ENCODE data around the gene FOXE1.

Gene FOXE1

DNA sequence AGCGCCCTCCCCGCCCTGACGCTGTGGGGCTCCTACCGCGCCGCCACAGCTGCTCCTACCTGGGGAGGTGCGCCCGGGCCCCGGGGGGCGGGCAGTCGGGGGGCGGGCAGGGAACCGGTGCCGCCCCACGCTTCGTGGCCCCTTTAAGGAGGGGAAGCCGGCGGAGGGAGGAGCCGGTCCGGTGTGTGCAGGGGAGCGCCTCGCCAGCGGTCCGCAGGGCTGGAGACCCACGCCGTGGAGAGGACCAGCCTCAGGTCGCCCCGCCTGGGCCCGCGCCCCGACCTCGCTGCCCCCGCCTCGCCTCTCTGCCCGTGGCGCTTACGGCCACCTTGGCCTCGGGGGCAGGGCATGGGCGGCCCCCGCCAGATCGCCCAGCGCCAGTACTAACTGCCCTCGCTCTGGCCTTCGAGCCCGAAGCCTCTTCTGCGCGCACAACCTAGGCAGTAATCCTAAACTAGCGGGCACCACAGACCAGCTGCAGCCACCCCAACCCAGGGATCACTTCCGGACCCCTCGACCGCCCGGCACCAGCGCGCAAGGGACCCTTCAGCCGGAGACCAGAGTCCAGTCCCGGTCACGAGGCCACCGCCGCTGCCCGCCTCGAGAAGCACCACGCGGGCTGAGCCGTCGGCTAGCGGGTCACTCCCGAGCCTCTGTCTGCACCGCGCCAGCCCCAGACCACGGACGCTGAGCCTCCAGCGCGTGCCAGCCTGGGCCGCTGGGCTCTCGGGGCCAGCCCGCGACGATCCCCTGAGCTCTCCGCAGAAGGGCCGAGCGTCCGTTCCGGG is at the start of gene FOXE1:
FOXE1 (plus strand) TSS at position 171 of the 788 bp plus-strand sequence. CDS start 689 bp downstream, outside the sequence.
- DNase-seq: no peak

- DNase-seq: no peak
These were observed 49.0 kb upstream of the FOXE1 start for GRCh38 chr9:97804059-97804365.

DNA sequence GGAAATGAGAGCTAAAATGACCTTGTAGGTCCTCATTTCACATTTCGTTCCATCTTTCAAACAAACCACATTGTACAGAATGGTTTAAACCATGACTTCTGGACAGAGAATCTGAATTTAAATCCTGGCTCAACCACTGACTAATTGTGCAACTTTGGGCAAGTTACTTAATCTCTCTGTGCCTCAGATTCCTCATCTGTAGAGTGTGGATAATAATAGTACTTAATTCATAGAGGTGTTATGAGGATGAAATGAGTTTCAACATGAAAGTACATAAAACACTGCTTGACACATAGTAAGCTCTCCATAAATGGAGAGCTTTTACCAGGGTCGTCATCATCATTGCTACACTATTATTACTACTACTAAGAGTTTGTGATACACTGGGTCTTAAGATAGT is 46.3 kb upstream of the FOXE1 start:
- DNase-seq: no peak

GRCh38 chr9:97807681-97808080 is 45.3 kb upstream of the FOXE1 start:
- DNase-seq: no peak

DNA sequence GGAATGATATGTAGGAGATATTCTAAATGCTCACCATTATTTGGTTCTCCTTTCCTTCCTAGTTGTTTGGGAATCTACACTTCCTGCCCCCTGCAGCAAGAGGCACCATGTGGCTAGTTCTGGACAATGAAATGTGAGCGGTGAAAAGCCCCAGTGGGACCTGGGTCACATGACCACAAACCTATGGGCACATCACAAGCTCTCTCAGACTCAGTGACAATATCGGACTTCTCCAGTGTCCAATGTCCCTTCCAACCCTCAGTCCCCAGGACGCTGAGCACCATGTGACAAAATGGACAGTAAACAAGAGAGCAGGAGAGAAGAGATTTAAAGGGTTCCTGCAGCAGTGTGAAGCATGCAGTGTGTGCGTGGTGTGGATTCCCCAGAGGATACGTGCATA is 44.6 kb upstream of the FOXE1 start:
- no peak for DNase-seq

- DNase-seq: no peak
These were observed 44.1 kb upstream of the FOXE1 start for GRCh38 chr9:97808972-97809371.

GRCh38 chr9:97809666-97810344 is 43.2 kb upstream of the FOXE1 start:
- no peak for DNase-seq

DNA sequence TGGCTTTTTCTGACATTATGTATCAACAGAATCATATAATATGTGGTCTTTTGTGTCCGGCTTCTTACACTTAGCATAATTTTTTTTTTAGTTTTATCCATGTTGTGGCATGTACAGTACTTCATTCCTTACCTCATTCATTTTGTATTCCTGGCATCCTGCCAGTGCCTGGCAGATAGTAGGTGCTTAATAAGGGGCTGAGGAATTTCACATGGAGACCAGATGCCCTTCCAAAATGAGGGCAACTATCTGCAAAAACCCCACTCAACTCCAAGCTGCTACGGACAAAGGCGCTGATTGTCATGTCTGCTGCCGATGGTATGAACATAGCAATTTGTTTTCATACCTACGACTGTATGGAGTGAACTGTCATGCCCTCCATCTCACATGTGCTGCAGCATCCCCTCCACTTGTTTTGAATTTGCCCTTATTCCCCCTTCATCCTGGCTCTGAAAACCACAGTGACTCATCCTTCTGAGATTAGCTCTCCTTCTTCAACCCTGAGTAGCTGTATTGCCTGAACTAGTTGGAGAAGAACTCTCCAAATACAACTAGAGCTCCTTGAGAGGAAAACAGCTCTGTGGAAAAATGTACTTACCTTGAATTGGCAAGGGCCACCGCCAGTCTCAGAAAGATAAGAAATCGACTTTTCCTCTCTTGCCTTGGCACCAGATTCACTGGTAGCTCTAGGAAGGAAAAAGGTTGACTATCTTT is 41.3 kb upstream of the FOXE1 start:
- DNase-seq: no peak

DNA sequence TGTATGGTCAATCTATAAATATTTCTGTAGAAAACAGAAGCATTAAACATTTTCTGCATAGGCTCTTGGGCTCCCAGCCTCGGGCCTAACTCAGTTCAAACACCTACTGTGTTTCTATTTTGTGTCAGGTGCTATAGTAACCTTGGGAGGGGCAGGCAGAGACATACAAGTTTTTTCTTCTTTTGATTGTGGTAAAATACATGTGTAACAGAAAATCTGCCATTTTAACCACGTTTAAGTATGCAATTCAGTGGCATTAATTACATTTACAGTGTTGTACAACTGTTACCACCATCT is 40.8 kb upstream of the FOXE1 start:
- no peak for DNase-seq

GRCh38 chr9:97813072-97813471 is 40.0 kb upstream of the FOXE1 start:
- no peak for DNase-seq

DNA sequence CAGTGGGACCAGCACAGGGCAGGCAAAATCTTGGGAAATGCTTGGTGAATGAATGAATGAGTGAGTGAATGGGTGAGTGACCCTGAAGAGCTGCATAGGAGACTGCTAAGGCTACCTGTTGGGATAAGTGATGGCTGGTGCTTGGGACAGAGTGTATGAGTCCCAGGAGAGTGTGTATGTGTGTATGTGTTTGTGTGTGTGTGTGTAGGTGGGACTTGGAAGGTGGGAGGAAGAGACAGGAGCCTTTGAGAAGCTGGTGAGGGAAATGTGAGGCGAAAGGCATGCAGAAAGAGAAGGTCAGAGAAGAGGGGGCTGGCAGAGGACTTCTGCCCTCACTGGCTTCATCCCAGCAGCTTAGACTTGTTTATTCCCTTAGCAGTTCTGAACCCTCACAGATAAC is 33.3 kb upstream of the FOXE1 start:
- DNase-seq: no peak

DNA sequence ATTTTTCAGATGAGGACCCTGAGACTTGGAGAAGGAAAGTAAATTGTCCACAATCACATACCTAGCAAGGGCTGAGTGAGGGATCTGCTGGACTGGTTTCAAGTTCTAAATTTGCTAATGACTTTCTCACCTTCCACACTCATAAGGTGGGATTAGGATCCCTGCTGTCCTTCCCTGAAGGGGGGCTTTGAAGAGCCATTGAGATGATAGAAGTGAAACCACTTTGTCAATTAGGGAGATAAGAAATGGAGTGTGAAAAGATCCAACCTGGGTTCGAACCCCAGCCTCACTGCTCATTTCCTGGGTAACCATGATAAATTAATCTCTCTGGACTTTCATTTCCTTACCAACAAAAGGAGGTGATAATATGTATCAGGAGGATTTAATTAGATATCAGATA is 32.7 kb upstream of the FOXE1 start:
- DNase-seq: no peak

DNA sequence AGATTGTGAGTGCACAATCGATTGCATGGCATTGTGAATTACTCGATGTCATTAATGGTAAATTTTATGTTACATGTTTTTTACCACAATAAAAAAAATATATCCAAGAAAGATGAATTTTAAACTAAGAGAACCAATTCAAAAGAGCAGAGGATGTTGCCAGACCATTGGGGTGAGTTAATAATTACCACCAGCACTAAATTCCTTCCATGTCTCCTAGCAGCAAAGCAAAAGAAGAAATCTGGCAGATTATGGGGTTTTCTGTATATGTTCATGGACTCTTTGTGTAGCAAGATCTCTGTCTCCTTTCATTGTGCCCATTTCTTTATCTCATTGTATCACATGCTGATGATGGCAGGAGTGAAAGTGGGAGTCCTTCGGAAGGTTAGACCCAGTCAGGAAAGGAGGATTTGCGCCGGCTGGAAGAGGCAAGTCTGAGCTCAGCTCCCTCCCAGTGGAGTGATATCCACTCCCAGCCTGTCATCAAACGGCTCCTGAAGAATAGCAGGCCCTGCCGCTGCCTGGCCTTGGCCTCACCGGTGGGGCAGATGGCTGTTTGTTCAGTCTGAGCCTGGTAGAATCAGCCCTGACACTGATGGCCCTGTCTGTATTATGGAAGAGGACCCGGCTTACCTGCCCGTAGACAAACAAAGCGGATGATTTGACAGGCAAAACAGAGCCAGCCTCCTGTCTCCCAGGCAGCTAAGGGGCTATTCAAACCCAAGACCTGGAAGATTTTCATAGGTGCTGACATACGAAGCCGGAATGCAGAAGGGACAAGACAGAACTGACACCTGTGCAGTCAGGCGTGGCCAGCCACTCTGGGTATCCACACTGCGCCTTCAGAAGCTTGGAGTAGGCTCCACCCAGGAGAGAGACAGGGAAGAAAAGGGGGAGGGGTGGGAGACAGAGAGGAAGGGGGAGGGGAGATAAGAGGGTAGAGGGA is 21.9 kb upstream of the FOXE1 start:
- DNase-seq: no peak

GRCh38 chr9:97831843-97832636 is 21.0 kb upstream of the FOXE1 start:
- DNase-seq: no peak

DNA sequence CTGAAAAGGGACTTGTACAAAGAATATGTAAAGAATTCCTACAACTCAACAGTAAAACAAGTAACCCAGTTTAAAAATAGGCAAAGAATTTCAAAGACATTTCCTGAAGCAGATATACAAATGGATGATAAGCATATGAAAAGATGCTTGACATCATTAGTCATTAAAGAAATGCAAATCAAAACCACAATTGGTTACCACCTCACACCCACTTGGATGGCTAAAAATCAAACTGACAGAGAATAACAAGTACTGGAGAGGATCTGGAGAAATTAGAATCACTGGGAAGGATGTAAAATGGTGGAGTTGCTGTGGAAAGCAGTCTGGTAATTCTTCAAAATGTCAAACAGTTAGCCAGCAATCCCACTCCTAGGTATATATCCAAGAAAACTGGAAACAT is 12.5 kb upstream of the FOXE1 start:
- no peak for DNase-seq

- DNase-seq: no peak
These were observed 10.1 kb upstream of the FOXE1 start for GRCh38 chr9:97842960-97843359.

DNA sequence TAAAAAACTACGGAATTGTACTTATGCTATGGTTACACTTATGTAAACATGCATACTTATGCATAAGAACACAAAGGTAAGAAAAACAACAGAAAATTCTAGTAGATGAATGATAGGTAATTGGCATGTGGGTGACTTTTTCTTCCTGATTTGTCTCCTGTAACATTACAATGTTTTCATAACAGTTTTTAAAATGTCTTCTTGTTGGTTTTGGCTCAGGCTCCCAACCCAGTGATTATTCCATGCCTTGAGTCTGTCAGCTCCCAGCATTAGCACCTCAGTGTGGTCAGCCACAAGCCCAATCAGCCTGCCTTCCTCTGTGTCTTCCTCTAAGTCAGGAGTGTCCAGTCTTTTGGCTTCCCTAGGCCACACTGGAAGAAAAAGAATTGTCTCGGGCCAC is 7.9 kb upstream of the FOXE1 start:
- DNase-seq: no peak

GRCh38 chr9:97845763-97846162 is 7.3 kb upstream of the FOXE1 start:
- DNase-seq: no peak

DNA sequence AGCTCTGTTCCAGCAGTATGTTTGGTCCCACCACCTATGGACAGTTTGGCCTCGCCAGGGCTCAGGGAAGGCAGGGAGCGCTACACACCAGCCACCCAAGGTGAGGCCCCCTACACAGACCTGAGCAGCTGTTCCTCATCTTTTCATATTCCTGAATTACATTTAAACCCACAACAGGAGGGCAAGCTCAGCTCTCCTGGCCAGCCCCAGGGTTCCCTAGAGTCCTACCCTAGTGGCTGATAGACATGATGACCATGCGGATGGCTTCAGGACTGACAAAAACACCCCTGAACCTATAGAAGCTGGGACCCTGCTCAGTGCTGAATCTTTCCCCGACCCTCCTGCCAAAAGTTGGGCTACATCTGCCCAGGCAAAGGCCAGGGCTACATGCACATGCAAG is 6.7 kb upstream of the FOXE1 start:
- no peak for DNase-seq

DNA sequence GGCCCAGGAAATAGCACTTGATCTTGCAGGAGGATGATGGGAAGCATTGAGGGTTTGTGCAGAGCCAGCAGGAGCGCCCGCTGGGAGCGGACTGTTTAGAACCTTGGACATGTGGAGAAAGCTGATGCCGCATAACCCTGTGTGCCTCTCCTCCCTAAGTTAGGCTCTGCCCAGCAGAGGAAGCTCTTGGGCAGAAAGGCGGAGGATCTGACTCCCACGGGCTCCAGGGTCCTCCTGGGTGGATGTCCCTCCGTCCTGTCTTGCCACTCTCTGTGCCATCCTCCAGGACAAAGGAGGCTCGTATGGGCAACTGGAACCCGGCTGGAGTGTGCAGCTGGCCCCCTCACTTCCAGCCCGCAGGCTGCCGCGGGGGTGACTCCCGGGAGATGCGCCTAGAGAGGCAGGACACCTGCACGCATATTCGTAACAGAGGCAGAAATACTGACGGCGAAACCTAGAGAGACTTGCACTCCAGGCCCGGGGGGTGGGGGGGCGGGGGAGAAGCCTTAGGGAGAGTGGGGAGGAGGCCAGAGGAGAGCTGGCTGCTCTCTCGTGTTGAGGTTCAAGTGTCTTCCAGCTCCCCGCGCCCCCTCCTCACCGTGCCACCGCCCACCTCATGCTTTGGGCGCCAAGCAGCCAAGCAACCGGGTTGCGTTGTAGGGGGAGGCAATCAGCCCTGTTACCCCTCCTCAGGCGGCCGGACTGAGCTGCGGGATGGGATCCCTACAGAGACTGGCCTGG is 5.4 kb upstream of the FOXE1 start:
- no peak for DNase-seq

GRCh38 chr9:97848215-97848479 is 4.9 kb upstream of the FOXE1 start:
- no peak for DNase-seq
